RKO (cell line): ENCODE results near the gene CAPN8.
A peak's percentile ranks its signal among the peaks of the same experiment; 100 is the strongest.

Experiments
- DNase-seq: peaks from one replicate; pipeline ENCODE4 v3.0.0-alpha.2; 2016; ENCODE audit warnings: low spot score

The CAPN8 gene

DNA sequence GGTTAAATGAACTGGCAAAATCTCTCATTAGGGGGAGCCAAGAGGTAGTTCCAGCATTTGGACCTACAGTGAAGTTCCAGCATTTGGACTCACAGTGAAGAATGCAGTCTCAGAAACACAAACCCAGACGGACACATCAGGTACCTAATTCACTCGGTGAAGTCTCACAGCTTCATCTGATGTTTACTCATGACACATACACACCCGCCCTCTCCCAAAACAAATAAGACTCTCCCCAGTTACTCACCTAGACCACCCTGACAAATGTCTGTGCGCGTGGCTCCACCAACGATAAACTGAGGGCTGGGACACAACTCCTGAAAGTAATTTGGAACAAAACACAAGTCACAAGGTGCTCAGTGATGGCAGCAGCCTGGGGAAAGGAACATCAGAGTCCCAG, 11.4 kb downstream of the CAPN8 start:
- no peak for DNase-seq

DNA sequence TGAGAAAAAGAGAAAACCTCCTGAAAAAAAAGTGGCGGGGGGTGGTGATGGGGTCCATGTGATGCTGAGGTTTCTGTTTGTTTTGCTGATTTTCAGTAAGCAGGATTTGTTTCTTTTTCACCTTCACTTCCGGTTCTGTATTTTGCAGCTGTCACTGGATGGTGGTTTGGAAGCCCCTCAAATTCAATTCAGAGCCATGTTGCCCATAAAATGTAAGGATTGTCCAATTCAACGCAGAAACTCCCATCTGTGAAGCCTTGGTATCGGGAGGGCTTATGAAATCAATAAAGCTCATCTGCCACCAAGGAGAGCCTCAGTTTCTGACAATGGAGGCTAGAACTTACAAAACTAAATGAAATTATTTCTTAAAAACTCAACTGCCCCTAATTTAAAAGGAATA, 12.1 kb downstream of the CAPN8 start:
- DNase-seq: no peak

DNA sequence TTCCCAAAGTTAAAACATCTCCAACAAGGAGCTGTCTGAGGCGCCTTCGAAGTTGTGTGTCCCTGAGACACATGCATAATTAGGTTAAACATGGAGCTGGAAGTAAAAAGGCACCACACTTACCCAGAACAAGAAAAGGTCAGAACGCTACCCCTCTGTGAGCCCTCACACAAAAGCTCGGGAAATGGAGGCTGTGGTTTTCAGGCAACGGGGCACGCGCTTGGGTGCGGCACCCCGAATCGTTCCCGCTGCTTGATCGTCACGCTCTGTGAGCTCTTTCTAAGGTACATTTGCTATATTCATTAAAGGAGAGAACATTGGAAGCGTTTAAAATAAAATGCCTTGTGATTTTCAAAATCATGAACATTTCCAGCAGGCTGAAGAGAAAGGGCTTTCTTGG, 12.5 kb downstream of the CAPN8 start:
- no peak for DNase-seq

DNA sequence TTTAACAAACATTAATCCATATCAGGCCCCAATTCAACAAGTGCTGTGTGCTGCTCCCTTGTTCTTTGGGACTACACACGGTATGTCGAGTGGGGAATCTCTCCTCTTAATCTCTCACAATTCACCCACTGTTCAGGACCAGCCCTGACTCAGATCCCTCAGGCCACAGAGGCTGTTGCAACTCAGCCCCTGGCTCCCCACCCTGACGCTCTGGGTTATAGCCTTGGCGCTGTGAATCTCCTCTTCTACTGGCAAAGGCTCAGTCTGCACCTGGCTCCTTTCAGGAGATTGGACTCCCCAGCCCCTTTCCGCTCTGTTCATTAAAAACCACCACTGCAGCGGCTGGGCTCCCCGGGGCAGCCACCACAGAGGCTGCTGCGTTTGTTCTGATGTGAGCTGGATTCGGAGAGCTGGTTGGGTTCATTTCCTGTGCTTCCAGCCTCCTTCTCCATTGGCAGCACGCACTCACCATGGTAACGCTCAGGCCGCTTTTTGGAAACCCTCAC, 13.0 kb downstream of the CAPN8 start:
- no peak for DNase-seq

DNA sequence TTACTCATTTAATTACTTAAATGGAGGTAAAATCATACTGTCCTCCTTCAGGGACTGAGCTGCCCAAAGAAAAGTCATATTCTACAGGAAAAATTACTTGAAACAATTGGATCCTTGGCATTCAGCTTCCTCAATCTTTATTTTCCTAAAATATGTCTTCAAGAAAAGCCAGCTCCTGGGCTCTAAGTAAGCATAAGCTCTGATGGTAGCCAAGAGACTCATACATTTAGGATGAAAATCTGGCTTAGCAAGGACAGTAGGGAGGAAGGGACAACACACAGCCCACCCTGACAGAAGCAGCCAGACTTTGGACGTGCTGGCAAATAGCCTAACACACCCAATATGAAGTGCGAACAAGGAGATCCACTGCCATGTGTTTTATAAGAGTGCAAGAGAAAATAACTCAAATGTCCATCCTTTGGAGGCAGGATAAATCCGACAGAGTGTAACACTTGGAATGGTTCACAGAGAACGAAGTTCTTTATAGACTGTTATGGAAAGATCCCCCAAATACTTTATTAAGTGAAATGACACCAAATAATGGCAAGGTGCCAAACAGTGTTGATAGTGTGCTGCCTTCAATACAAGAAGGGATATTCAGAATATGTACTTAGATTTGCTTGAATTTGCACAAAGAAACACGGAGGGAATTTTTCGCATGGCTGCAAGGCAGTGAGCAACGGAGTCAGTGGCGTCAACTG, 14.1 kb downstream of the CAPN8 start:
- DNase-seq: no peak

DNA sequence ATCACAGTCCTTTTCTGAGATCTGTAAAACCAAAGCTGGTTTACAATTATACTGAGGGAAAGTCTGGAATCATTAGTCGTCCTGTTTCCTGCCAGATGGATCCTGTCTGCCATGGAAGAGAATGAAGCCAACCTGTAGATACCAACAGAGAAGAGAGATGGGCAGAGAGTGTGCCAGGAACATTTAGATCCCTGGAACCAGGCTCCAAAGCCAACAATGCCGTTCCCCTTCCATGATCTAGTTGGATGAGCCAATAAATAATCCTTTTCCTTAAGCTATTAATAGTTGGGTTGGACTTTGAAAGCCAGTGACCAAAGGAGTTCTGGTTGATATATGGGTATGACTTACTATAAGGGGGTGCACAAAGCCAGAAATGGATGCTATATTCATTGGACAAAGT, 15.0 kb downstream of the CAPN8 start:
- DNase-seq: no peak

DNA sequence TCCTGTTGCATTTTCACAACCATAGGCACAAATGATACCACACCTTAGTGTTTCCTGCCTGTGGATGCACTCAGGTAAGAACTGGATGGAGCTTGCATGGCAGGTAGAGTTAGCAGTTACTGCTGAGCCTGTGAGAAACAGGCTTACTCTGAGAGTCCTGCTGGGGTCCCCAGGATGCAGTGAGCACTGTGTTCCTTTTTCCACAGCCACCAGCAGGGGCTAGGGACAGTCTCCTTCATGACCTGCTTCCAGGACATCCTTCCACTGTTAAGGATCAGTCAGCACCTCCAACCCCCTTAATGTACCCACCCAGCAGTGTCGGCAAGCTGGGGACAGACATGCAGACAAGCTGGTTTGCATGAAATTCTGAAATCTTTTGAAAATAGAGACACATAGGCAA, 16.3 kb downstream of the CAPN8 start:
- no peak for DNase-seq

DNA sequence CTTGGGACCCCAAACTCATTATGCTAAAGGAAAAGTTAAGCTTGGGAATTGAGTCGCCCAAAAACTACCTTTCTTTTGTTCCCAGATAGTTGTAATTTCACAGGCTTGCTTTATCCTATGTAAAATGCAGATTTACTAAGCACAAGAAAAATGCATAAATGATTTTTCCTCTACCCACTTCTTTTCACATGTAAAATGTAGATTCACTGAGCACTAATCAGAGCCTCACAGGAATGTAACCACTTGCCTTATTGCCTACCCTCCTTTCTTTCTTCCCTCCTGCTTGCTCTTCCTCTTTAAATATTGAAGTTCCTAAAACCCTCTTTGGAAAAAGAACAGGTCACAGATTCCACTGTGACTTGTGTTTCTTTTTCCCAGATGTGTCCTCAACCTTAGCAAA, 18.3 kb downstream of the CAPN8 start:
- no peak for DNase-seq

DNA sequence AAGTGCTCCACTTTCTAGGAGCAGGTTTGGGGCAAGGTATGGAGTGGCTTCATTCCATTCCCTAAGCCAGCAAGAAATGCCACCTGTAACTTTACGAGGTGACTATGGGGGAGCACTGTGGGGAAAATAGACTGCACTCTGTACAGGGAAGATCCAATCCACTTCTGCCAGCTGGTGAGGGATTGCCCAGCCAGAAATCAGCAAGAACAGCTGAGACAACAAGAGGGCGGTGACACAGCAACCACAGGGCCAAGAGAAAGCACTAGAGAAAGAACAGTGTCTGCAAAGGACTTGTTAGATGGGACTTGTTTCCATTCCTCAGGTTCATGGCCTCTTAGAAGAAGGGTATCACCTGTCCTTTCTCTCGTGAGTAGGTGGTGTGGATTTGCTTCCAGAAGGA, 19.6 kb downstream of the CAPN8 start:
- DNase-seq: no peak

DNA sequence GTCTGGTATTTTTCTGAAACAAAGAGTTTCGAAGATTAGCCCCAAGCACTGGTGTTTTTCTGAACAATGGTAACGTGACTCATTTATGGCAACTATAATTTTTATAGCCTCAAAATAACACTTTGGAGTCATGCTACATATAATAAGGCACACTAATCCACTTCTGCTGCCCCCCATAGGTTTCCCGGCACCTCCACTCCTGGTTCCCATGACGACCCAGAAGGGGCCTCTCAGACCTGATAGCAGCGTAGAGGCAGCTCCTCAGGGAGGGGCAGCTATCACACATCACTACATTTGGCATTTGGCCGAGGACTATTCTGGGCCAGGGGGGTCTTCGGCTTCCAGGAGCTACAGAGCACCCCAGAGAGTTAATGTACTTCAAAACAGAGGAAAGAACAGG, 23.3 kb downstream of the CAPN8 start:
- DNase-seq: no peak

DNA sequence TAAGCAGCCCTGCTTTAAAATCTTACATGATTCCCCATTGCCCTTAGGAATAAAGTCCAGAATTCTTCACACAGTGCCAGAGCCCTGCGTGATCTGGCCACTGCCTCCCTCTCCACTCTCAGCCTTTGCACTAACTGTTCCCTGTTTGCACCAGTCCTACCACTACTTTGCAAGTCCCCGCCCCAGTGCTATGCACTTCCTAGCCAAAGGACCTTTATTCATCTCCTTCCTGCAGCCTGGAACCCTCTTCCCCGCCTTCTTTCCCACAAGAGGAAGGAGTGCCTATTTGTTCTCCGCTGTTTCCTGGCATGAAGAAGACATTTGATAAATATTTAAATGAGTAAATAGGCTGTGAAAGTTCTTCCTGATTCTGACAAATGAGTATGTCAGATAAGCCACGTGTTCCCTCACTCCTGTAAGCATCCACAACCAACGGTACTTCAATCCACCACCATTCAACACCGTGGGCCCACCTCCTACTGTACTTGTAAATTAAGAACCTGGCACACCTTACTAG, 23.9 kb downstream of the CAPN8 start:
- no peak for DNase-seq

DNA sequence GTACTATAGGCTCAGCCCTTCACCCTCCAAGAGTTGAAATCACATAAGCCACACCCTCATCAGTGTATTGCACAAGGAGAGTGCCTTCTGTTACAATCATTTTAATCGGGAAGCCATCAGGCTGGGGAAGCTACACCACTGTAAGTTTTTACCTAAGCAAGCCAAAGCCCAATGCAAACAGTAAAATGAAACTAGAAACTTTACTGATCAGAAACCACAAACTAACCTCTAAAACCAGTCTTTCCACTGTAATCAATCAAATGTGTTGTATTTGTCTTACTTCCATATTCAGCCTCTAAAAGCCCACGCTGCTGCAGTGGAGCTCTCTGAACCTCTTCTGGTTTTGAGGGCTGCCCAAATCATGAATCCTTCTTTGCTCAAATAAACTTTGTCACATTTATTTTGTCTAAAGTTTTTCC, 26.2 kb downstream of the CAPN8 start:
- no peak for DNase-seq

DNA sequence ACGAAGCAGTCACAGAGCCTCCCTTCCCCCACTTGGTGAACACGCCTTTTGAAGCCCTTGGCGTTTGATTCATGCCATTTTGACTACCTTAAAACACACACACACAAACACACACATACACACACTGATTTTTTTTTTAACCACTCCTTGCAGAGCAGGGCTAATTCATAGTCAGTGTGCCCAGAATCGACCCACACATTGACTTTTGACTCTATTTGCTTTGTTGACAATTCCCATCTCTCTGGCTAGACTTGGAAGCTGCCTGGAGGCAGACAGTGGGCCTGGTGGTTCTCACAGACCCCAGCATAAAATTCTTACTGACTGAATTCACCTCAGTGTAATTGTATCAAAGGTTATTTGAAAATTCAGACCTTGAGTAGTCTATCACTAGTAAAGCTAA, 30.3 kb downstream of the CAPN8 start:
- no peak for DNase-seq

DNA sequence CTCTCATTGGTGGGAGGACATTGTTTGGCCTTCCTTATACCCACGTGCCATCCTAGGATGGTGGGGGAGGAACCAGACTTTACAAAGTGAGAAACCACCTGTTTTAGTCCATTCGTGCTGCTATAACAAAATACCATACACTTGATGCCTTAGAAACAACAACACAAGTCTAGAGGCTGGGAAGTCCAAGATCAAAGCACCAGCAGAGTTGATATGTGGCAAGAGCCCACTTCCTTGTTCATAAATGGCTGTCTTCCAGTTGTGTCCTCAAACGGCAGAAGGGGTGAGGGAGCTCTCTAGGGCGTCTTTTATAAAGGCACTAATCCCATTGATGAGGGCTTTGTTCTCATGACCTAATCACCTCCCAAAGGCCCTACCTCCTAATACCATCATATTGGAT, 31.1 kb downstream of the CAPN8 start:
- no peak for DNase-seq

DNA sequence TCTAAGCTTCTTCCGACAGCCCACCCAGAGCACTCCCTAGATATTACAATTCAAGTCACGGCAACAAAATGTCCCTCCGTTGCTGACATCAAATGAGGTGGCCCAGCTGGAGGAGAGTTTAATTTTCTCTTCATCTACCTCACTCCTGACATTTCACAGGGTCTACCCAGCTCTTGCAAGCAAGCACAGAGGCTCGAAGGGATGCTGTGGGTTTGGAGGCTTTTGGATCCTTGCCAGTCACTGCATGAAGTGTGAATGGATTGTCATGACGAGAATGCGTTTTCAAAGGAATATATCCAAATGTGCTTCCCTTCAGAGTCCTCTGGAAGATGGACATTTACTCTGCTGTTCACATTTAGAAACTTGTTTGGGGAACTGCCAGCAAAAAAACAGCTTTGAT, 33.5 kb downstream of the CAPN8 start:
- DNase-seq: no peak

DNA sequence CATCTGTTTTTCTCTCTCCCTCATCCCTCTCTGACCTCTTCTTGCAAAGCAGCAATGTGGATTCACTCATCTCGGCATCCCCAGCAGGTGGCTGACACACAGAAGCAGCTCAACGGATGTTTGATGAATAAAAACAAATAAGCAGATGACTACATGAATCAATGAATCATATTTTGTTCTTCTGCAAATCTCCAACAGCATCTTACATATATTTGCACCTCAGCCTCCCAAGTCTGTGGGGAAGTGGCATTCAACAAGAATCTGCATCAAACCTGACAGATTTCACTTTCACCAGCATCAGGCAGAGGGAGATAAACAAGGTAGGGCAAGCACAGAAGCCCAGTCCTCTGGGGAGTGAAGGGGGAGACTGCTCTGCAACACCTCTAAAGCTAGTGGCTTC, 34.0 kb downstream of the CAPN8 start:
- DNase-seq: peak; percentile 13

DNA sequence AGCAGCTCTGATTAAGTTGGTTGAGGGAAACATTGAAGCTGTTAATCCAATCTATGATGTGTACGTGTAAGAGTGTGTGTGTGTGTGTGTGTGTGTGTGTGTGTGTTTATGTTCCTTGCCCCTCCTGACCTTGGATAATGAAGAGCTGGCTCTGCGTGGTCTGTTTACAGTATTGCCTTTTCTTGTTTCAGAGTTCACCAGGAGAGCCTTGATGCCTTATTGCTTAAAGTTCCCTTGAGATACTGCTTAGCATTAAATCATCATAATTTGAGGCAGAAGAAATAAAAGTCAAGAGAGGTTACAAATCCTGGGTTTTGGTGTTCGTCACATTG, 36.4 kb downstream of the CAPN8 start:
- no peak for DNase-seq

DNA sequence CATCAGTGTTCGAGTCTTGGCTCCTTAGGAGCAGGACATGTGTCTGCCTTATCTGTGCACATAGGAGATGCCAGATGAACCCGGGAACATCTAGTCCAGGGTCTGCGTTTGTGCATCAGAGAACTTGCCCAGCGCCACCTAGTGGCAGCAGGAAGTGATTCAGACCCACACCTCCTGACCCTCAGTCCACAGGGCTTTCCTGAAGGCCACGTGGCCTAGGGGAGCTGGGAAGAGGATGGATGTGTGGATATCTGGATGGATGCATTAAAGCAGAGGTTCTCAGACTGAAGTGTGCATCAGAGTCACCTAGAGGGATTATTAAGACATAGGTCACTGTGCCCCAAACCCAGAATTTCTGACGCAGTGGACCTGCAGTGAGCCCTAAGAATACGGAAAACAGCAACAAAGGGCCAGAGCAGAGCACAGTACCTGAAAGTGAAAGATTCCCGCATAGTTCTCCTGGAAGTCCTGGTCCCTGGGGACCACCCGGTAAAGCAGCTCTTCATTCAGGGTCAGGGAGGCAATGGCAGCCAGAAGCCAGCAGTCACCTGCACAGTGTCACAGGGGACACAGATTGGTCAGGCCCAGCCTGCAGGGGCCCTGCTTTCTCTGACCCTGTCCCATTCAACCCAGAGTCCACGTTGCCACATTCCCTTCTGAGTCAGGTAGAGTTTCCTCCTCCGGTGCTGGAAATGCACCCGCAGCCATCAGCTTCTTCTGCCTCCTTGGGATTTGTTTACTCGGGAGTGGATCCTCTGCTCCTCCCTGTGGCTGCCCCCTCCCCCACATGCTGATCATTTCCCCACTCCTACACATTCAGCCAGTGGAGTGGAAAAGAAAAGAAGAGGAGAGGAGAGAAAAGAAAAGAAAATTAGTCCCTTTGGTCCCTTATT, 37.0 kb downstream of the CAPN8 start:
- peak; percentile 40 for DNase-seq

DNA sequence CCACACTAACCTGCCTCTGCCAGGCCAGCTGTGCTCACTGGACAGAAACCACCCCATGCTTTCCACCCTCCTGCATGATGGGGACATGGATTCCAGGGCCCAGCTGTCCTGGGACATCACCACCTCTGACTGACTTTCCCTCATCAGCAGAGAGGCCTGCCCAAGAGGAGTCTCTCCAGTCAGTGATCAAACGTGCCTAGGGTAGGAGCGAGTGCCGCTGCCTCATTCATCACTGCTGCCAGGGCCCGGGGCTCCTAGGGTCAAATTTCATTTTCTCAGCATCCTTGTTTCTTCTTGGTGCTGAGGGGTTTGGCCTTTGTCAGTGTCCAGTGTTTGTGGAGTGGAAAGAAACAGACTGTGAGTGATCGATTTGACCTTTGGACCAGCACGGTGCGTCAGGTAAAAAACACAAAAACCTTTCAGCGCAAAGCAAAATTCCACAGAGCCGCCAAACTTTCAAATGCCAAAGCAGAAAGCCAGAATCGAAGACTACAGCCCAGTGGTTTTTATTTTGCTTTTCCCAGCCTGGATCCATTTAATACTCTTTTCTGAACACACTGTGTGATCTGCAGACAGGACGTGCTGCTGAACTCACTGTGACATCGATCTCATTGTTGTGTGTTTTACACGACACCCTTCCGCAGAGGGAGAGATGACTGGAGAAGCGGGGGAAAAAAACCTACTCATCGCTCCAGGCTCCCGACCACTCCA, 43.2 kb downstream of the CAPN8 start:
- DNase-seq: no peak

DNA sequence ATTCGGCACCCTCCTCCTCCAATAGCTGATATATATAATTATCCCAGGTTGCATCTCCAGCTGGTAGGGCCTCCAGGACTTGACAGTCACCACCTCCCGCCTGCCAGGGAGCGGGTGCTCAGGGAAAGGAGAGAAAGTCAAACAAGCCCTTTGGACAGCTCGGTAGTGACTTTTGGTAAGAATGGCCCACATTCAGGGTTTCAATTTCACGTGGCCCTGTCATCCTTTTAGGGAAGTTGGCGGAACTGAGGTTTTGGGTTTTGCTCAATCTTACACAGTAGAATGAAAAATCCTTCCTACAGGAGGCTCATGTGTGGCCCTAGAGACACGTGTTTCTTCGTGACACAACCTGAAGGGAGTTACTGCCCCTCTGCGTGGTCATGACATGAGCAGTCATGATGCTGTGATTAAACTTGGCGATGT, 44.2 kb downstream of the CAPN8 start:
- no peak for DNase-seq

DNA sequence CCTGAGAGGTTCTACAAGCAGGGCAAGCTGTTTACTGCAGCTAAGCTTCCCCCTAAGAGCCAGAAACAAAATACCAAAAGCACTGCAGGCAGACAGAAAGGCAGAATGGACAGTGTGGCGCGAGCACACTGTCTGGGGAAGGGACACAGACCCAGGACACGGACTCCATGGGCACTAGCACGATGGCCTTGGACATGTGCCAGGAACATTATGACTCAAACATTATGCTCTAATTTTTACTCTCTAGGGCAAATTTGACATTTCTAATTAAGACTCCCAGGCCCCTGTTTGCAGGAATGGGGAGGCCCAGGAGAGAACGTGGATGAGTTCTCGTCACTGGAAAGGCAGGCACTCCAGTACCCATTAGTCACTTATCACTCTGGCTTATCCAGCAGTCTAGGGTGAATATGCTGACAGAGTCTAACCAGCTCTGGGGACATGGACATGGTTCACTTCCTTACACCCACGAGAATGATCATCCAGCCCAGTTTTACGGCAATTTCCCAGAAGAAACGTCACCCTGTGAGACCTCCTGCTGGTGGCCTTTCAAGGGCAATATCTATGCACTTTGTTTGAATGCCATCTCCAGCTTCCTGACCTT, 45.1 kb downstream of the CAPN8 start:
- DNase-seq: no peak

DNA sequence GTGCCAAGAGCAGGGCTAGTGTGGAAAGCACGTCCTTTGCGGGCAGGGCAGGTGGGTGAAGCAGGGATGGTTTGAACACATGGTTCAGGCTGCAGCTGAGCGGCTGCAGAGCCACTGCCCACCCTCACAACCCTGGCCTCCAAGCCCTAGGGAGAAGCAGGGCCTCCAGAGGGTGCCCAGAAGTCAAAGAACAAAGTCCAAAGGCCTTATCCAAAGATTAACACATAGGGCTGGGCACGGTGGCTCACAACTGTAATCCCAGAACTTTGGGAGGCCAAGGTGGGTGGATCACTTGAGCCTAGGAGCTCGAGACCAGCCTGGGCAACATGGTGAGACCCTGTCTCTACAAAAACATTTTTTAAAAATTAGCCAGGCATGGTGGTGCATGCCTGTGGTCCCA, 46.8 kb downstream of the CAPN8 start:
- DNase-seq: no peak
